SU-DHL-6 (cell line): ENCODE data around the gene SCN3A.

ENCODE experiments used
- CTCF ChIP-seq: fragments of 200-600 bp; sonication (generic); IDR thresholded peaks from one replicate; pipeline ENCODE4 v1.5.1; 2017; ENCODE audit warnings: antibody characterized with exemption, mild to moderate bottlenecking, low read length, moderate library complexity; ENCODE audit not compliant: insufficient read depth, poor library complexity, severe bottlenecking
- EZH2phosphoT487 ChIP-seq: fragments of 200-600 bp; sonication (generic), shearing (Covaris generic); conservative IDR thresholded peaks from 2 replicates; pipeline ENCODE4 v1.6.1; 2018; ENCODE audit warnings: mild to moderate bottlenecking, antibody characterized with exemption, low read length, moderate library complexity, mixed read lengths

DNA sequence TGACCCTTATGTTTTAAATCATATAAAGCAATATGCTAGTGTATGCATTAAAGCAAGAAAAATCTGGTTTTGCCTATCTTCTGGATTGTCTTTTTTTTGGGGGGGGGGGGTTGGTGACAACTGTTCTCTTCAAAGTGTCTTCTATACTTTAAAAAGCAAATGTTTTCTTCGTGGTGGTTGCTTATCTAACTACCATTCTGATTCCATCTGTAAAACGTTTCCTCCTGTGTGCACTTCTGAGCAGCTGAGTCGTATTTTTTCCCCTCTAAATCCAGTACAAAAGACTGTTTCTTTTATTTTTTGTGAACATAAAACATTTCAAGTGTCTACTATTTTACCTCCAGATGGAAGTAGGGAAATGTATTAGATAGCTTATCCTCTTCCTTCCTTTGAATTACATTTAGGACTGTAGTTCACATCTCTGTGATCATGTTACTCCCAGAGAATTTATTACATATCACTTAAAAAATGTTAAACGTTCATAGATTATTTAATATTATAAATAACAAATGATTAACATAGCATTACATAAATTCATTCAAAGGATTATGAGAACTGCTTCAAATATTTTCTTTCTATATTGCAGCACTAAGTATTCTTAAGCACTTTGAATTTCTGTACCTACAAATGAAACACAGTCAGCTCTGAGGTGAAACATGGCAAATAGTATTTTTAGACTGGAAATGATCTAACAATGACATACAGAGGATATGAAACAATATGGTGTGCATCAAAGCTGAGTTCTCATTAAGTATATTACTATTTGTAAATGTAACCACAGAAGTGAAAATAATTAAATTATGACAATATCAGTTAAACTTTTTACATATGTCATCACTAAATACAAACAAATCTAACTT lies 56.4 kb downstream of the SCN3A start:
- TF ChIP-seq CTCF (no peak), EZH2phosphoT487 (no peak)
